Measurements from ENCODE around the gene MARVELD1.
"Not testable (repeated sequence)": the region's sequence is repeated elsewhere in the genome, so short reads cannot be mapped to it uniquely, and the experiment has no call there.

MARVELD1 gene

GRCh38 chr10:97685395-97685958 is 28.1 kb upstream of the MARVELD1 start:
- TF ChIP-seq CTCF (conservative IDR thresholded peaks at IDR 0.05; ENCODE audit: low read depth, low read length) = peak; percentile 62
- H3K4me3 ChIP-seq (ENCODE audit: low read depth, low read length) = peak overlapping the region; percentile 92
- DNase-seq (ENCODE audit: low read depth) = peak; percentile 65

DNA sequence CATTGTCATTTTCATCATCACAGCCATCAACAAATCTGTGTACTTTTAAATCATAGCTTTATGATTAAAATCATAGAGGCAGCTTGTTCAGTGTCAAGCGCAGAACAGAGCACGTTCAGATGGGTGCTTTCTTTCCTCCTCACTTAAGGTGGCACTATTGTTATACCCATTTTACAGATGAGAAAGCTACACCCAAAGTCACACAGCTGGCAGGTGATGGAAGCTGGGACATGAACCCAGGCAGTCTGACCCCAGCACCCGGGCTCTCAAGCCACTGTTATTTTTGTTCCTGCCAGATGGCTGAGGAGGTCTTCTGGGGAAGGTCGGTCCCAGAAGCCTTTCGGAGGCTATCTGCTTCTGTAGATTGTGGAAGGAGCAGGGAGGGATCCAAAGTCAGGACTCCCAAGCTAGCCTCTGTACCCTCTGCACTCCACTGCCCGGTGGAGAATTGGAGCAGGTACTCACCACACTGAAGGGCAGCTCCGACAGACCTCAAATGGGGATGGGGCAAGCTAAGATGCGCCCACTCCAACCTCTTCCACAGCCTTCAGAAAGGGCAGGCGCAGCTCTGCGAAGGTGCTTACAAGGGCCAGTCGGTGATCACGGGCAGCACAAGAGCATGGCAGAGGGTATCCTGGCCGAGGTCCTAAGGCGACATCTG is 27.1 kb upstream of the MARVELD1 start:
- peak overlapping the region; percentile 92 for H3K4me3 ChIP-seq (ENCODE audit: low read depth, low read length)
- DNase-seq (ENCODE audit: low read depth) = no peak
- no peak for TF ChIP-seq CTCF (conservative IDR thresholded peaks at IDR 0.05; ENCODE audit: low read depth, low read length)

DNA sequence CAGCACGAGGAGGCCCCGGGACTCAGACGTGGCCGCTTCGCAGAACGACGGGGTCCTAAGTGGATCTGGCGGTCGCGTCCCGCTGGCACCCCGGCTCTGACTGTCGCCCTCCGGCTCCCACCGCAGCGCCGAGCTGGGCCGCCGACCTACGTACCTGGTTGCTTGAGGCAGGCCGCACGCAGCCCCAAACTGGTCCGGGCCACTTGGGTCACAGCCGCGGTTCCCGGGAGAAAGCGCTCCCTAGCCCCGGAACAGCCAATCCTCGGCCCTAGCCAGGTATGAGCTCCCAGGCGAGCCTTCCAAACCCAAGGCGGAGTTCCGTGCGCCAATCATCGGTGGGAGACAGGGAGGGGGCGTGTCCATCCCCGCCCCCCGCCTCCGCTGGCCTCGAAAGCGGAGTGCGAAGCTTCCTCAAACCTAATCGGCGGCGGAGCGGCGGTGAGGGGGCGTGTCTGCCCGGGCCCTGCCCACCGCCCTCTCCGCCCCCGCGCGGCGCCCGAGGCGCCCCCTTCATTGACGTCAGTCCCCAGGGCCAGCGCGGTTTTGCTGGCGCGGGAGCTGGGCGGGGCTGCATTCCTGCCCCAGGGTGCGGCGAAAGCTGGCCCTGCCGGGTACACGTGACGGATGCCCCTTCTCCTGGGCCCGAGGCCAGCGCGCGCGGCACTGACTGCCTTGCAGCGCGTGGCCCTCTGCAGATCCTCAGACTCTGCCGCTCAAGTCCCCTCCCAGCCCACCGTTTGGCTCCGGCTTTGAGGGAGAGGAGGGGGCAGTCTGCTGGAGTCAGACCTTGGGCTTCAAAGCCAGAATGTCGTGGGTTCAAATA is 26.4 kb upstream of the MARVELD1 start, which contains the start of gene AVPI1:
TSS of gene AVPI1 (minus strand) at position 280 of the 823 bp plus-strand sequence. CDS start 7,336 bp downstream, outside the sequence.
- no peak for TF ChIP-seq CTCF (conservative IDR thresholded peaks at IDR 0.05; ENCODE audit: low read depth, low read length)
- peak; percentile 98 for DNase-seq (ENCODE audit: low read depth)
- H3K4me3 ChIP-seq (ENCODE audit: low read depth, low read length) = peak within 1 kb of the TSS; percentile 92

- TF ChIP-seq CTCF (conservative IDR thresholded peaks at IDR 0.05; ENCODE audit: low read depth, low read length) = no peak
- peak; percentile 75 for DNase-seq (ENCODE audit: low read depth)
- H3K4me3 ChIP-seq (ENCODE audit: low read depth, low read length) = peak overlapping the region; percentile 92
Measured at GRCh38 chr10:97687785-97688781, 25.4 kb upstream of the MARVELD1 start.

DNA sequence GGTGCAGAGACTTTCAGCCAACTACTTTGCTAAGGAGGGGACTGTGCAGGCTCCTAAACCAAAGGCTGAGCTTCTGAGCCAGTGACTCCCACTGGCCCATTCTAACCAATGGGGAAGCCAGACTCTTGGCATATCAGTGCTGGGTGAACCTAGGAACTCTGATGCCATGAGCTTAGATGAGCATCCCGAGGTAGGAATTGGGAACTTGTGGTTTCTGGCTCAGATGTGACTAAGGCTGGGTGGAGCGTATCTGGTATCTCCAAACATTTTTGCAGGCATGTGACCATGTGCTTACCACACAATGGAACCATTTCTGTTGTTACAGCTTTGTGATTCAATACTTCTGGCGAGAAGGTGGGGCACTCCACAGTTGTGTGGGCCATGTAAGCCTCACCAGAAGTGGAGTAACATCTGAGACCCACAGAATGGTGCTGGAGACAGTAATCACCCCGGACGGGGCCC is 23.9 kb upstream of the MARVELD1 start:
- peak; percentile 91 for DNase-seq (ENCODE audit: low read depth)
- TF ChIP-seq CTCF (conservative IDR thresholded peaks at IDR 0.05; ENCODE audit: low read depth, low read length) = no peak
- no peak overlapping the region for H3K4me3 ChIP-seq (ENCODE audit: low read depth, low read length)

DNA sequence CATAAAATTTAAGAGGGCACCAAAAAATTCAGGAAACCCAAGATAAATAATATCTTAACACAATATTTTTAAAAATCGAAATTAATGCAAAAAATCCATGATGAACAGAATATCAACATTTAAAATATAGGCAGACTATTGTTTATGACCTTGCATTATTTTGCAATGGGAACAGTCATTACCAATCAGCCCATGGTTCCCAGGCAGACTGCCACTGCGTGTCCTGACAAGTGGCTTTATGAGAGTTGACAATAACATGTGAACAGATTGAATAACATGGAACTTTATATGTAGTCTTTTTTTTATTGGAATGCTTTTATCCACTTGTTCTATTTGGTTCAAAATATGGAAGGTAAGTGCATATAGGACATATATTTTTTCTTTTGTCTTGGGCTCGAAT is 23.4 kb upstream of the MARVELD1 start:
- DNase-seq (ENCODE audit: low read depth) = no peak
- TF ChIP-seq CTCF (conservative IDR thresholded peaks at IDR 0.05; ENCODE audit: low read depth, low read length) = no peak
- no peak overlapping the region for H3K4me3 ChIP-seq (ENCODE audit: low read depth, low read length)

GRCh38 chr10:97698072-97698655 is 15.4 kb upstream of the MARVELD1 start:
- not testable (repeated sequence) for DNase-seq (ENCODE audit: low read depth); H3K4me3 ChIP-seq (ENCODE audit: low read depth, low read length)

All from choroid plexus epithelial cell (primary cell).